WTC11 (cell line): ENCODE data around the gene RIPPLY3. TPM values are rescaled to one million over a fixed set of nuclear protein-coding genes. Genes with fewer than 3 reads are reported as not detected.

ENCODE experiments used
- ATAC-seq: fragments of 200-7000 bp; cut with Tn5 transposase; 2 replicates; pipeline ENCODE4 v1.10.0; 2021; ENCODE audit warnings: mild to moderate bottlenecking, moderate library complexity
- CTCF ChIA-PET: fragments of 300-600 bp; sonication (Branson Sonifier 250); formaldehyde crosslinking; loops from one replicate; lab custom pipeline; 2021; ENCODE audit warnings: antibody characterized with exemption; lab: Charles Lee
- POLR2A ChIA-PET: fragments of 350-600 bp; sonication (Branson Sonifier 250); formaldehyde crosslinking; loops from one replicate; lab custom pipeline; 2021; ENCODE audit warnings: antibody characterized with exemption; lab: Charles Lee
- DNase-seq: peaks from one replicate; pipeline ENCODE4 v3.0.0; 2021; ENCODE audit warnings: low spot score
- H3K27ac Mint-ChIP-seq: 2 replicates; pipeline ENCODE4 v1.8.0; 2021; ENCODE audit warnings: mixed read lengths
- H3K27me3 Mint-ChIP-seq: 2 replicates; pipeline ENCODE4 v1.8.0; 2021; ENCODE audit warnings: low read depth, mild to moderate bottlenecking, moderate library complexity, mixed read lengths
- H3K36me3 Mint-ChIP-seq: 2 replicates; pipeline ENCODE4 v1.8.0; 2021; ENCODE audit warnings: mixed read lengths
- H3K4me1 Mint-ChIP-seq: 2 replicates; pipeline ENCODE4 v1.8.0; 2022; ENCODE audit warnings: mixed read lengths
- H3K4me3 Mint-ChIP-seq: 2 replicates; pipeline ENCODE4 v1.8.0; 2021; ENCODE audit warnings: mild to moderate bottlenecking, moderate library complexity, mixed read lengths
- H3K9me3 Mint-ChIP-seq: 2 replicates; pipeline ENCODE4 v1.8.0; 2021; ENCODE audit warnings: mixed read lengths
- CREB1 ChIP-seq: sonication (generic); formaldehyde crosslinking; IDR thresholded peaks from 2 replicates; pipeline ENCODE4 v1.8.0; 2023; ENCODE audit warnings: mild to moderate bottlenecking, missing genetic modification reagents
- ESRRA ChIP-seq: sonication (generic); formaldehyde crosslinking; IDR thresholded peaks from 2 replicates; pipeline ENCODE4 v1.8.1; 2022; ENCODE audit warnings: mild to moderate bottlenecking, missing genetic modification reagents, borderline replicate concordance
- GABPB1 ChIP-seq: sonication (generic); formaldehyde crosslinking; IDR thresholded peaks from 2 replicates; pipeline ENCODE4 v1.8.1; 2023; ENCODE audit warnings: mild to moderate bottlenecking, missing genetic modification reagents
- NFE2L1 ChIP-seq: sonication (generic); formaldehyde crosslinking; IDR thresholded peaks from 2 replicates; pipeline ENCODE4 v1.8.1; 2023; ENCODE audit warnings: missing genetic modification reagents
- NFYB ChIP-seq: sonication (generic); formaldehyde crosslinking; conservative IDR thresholded peaks from 2 replicates; pipeline ENCODE4 v1.8.0; 2022; ENCODE audit warnings: low read depth, missing genetic modification reagents
- OVOL2 ChIP-seq: fragments of 250-450 bp; sonication (Bioruptor Pico); IDR thresholded peaks from 2 replicates; pipeline ENCODE4 v1.9.0; 2021; ENCODE audit warnings: mild to moderate bottlenecking, borderline replicate concordance
- RELA ChIP-seq: sonication (generic); formaldehyde crosslinking; IDR thresholded peaks from 2 replicates; pipeline ENCODE4 v1.8.1; 2022; ENCODE audit warnings: missing genetic modification reagents, mild to moderate bottlenecking, borderline replicate concordance
- RORB ChIP-seq: fragments of 250-450 bp; sonication (Bioruptor Pico); IDR thresholded peaks from 2 replicates; pipeline ENCODE4 v1.9.0; 2021; ENCODE audit warnings: mild to moderate bottlenecking
- TP53 ChIP-seq: sonication (generic); formaldehyde crosslinking; IDR thresholded peaks from 2 replicates; pipeline ENCODE4 v1.8.1; 2023; ENCODE audit warnings: mild to moderate bottlenecking, missing genetic modification reagents
- ZNF121 ChIP-seq: sonication (generic); formaldehyde crosslinking; IDR thresholded peaks from 2 replicates; pipeline ENCODE4 v1.8.0; 2023; ENCODE audit warnings: missing genetic modification reagents
- ZNF671 ChIP-seq: fragments of 250-450 bp; sonication (Bioruptor Pico); IDR thresholded peaks from 2 replicates; pipeline ENCODE4 v1.8.0; 2021; ENCODE audit warnings: mild to moderate bottlenecking
- total RNA-seq: library from RNA; stranded (reverse); gene quantifications from 3 replicates; pipeline ENCODE4 v1.2.3, GENCODE V29; 2021
- TF ChIP-seq, protein P1 (sequence below): sonication (generic); formaldehyde crosslinking; IDR thresholded peaks from 2 replicates; pipeline ENCODE4 v1.8.1; 2022; ENCODE audit warnings: low read depth, mild to moderate bottlenecking, moderate library complexity, missing genetic modification reagents, borderline replicate concordance
- TF ChIP-seq, protein P2 (sequence below): sonication (generic); formaldehyde crosslinking; IDR thresholded peaks from 2 replicates; pipeline ENCODE4 v1.8.1; 2023; ENCODE audit warnings: mild to moderate bottlenecking, moderate library complexity, missing genetic modification reagents
- TF ChIP-seq, protein P3 (sequence below): sonication (generic); formaldehyde crosslinking; IDR thresholded peaks from 2 replicates; pipeline ENCODE4 v1.8.0; 2023; ENCODE audit warnings: mild to moderate bottlenecking, missing genetic modification reagents
- TF ChIP-seq, protein P4 (sequence below): sonication (generic); formaldehyde crosslinking; IDR thresholded peaks from 2 replicates; pipeline ENCODE4 v1.8.1; 2023; ENCODE audit warnings: mild to moderate bottlenecking, missing genetic modification reagents, moderate library complexity
- TF ChIP-seq, protein P5 (sequence below): sonication (generic); formaldehyde crosslinking; IDR thresholded peaks from 2 replicates; pipeline ENCODE4 v1.8.0; 2023; ENCODE audit warnings: missing genetic modification reagents, mild to moderate bottlenecking, borderline replicate concordance
- TF ChIP-seq, protein P6 (sequence below): sonication (generic); formaldehyde crosslinking; IDR thresholded peaks from 2 replicates; pipeline ENCODE4 v1.8.1; 2022; ENCODE audit warnings: low read depth, missing genetic modification reagents, borderline replicate concordance
- TF ChIP-seq, protein P7 (sequence below): fragments of 250-450 bp; sonication (Bioruptor Pico); conservative IDR thresholded peaks from 2 replicates; pipeline ENCODE4 v1.9.0; 2021; ENCODE audit warnings: mild to moderate bottlenecking

Gene RIPPLY3
- total RNA-seq, 1 experiment from 2014 or later: 3.5 TPM

DNA sequence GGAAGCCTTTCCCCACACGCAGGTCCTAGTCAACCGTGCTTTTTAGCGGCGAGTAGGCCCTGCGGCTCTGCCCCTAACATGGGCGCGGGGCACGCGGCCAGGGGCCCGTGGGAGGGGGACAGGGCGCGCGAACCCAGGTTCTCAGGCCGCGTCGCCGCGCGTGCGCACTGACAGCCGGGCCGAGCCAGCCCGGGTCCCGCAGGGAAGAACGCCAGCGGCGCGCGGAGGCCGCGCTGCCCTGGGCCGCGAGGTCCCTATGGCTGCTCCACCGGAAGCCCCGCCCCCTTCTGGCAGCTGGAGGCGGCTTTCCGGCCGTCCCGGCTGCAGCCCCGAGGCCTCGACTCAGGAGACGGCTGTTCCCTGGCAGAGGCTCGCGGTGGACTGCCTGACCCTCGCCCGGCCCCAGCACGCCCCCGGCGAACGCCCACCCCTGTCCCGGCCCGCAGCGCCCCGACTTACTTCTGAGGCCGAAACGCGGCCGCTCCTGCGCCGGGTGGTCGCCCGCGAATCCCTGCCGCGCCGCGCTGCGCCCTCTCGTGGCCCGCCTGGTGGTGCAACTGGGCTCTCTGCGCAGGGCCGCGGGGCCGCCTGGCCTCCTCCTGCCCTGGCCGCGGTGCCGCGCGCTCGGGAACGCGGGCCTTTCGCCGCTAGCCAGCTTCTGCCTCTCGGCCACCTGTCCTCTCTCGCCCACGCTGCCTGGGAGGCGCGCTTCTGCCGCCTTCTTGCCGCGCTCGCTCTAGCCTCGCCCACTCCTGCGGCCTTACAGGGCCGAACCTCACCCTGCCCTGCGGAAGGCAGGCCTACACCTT is 16.6 kb upstream of the RIPPLY3 start:
- ChIA-PET CTCF (interaction anchor here (0.6 to 4.6 kb wide), 19 partner anchors 10 to 265 kb away, joined by 3 to 48 read pairs (median 5); partner anchors contain the start of genes HLCS and RIPPLY3), POLR2A (interaction anchor here (1.0 kb wide), 3 partner anchors 17 to 49 kb away, joined by 3 to 4 read pairs (median 4); partner anchors contain the start of gene RIPPLY3)
- DNase-seq (peak; percentile 92), ATAC-seq (peak; percentile 87)
- Mint-ChIP-seq H3K9me3 (no peaks in the 10 kb centered on the region), H3K4me3 (peak overlapping the region; percentile 76), H3K27ac (peak overlapping the region; percentile 94), H3K27me3 (peaks cover 18% of the 10 kb centered on the region), H3K4me1 (peaks cover 30% of the 10 kb centered on the region), H3K36me3 (no peaks in the 10 kb centered on the region)
- TF ChIP-seq NFE2L1 (peak; percentile 91), ESRRA (CRISPR knock-in tag) (peak; percentile 66; the same call in 1 of the 2 replicates), OVOL2 (CRISPR knock-in tag) (no peak), CREB1 (CRISPR knock-in tag) (no peak; the same call in 1 of the 2 replicates), ZNF121 (CRISPR knock-in tag) (peak; percentile 88), RORB (CRISPR knock-in tag) (no peak), NFYB (CRISPR knock-in tag) (no peak; the same call in none of the 2 replicates), ZNF671 (no peak), RELA (peak; percentile 89; the same call in 1 of the 2 replicates), TP53 (CRISPR knock-in tag) (peak; percentile 87; the same call in 1 of the 2 replicates), GABPB1 (peak; percentile 30; the same call in 1 of the 2 replicates)
- TF ChIP-seq, protein P1, sequence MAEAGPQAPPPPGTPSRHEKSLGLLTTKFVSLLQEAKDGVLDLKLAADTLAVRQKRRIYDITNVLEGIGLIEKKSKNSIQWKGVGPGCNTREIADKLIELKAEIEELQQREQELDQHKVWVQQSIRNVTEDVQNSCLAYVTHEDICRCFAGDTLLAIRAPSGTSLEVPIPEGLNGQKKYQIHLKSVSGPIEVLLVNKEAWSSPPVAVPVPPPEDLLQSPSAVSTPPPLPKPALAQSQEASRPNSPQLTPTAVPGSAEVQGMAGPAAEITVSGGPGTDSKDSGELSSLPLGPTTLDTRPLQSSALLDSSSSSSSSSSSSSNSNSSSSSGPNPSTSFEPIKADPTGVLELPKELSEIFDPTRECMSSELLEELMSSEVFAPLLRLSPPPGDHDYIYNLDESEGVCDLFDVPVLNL (CRISPR knock-in tag): 0 out of 2 replicates have a peak, but pooled peaks have one; percentile 65
- TF ChIP-seq, protein P2, sequence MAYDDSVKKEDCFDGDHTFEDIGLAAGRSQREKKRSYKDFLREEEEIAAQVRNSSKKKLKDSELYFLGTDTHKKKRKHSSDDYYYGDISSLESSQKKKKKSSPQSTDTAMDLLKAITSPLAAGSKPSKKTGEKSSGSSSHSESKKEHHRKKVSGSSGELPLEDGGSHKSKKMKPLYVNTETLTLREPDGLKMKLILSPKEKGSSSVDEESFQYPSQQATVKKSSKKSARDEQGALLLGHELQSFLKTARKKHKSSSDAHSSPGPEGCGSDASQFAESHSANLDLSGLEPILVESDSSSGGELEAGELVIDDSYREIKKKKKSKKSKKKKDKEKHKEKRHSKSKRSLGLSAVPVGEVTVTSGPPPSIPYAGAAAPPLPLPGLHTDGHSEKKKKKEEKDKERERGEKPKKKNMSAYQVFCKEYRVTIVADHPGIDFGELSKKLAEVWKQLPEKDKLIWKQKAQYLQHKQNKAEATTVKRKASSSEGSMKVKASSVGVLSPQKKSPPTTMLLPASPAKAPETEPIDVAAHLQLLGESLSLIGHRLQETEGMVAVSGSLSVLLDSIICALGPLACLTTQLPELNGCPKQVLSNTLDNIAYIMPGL (CRISPR knock-in tag): peak; percentile 99
- TF ChIP-seq, protein P3, sequence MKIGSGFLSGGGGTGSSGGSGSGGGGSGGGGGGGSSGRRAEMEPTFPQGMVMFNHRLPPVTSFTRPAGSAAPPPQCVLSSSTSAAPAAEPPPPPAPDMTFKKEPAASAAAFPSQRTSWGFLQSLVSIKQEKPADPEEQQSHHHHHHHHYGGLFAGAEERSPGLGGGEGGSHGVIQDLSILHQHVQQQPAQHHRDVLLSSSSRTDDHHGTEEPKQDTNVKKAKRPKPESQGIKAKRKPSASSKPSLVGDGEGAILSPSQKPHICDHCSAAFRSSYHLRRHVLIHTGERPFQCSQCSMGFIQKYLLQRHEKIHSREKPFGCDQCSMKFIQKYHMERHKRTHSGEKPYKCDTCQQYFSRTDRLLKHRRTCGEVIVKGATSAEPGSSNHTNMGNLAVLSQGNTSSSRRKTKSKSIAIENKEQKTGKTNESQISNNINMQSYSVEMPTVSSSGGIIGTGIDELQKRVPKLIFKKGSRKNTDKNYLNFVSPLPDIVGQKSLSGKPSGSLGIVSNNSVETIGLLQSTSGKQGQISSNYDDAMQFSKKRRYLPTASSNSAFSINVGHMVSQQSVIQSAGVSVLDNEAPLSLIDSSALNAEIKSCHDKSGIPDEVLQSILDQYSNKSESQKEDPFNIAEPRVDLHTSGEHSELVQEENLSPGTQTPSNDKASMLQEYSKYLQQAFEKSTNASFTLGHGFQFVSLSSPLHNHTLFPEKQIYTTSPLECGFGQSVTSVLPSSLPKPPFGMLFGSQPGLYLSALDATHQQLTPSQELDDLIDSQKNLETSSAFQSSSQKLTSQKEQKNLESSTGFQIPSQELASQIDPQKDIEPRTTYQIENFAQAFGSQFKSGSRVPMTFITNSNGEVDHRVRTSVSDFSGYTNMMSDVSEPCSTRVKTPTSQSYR (CRISPR knock-in tag): peak; percentile 86
- TF ChIP-seq, protein P4, sequence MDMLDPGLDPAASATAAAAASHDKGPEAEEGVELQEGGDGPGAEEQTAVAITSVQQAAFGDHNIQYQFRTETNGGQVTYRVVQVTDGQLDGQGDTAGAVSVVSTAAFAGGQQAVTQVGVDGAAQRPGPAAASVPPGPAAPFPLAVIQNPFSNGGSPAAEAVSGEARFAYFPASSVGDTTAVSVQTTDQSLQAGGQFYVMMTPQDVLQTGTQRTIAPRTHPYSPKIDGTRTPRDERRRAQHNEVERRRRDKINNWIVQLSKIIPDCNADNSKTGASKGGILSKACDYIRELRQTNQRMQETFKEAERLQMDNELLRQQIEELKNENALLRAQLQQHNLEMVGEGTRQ (CRISPR knock-in tag): no peak
- TF ChIP-seq, protein P5, sequence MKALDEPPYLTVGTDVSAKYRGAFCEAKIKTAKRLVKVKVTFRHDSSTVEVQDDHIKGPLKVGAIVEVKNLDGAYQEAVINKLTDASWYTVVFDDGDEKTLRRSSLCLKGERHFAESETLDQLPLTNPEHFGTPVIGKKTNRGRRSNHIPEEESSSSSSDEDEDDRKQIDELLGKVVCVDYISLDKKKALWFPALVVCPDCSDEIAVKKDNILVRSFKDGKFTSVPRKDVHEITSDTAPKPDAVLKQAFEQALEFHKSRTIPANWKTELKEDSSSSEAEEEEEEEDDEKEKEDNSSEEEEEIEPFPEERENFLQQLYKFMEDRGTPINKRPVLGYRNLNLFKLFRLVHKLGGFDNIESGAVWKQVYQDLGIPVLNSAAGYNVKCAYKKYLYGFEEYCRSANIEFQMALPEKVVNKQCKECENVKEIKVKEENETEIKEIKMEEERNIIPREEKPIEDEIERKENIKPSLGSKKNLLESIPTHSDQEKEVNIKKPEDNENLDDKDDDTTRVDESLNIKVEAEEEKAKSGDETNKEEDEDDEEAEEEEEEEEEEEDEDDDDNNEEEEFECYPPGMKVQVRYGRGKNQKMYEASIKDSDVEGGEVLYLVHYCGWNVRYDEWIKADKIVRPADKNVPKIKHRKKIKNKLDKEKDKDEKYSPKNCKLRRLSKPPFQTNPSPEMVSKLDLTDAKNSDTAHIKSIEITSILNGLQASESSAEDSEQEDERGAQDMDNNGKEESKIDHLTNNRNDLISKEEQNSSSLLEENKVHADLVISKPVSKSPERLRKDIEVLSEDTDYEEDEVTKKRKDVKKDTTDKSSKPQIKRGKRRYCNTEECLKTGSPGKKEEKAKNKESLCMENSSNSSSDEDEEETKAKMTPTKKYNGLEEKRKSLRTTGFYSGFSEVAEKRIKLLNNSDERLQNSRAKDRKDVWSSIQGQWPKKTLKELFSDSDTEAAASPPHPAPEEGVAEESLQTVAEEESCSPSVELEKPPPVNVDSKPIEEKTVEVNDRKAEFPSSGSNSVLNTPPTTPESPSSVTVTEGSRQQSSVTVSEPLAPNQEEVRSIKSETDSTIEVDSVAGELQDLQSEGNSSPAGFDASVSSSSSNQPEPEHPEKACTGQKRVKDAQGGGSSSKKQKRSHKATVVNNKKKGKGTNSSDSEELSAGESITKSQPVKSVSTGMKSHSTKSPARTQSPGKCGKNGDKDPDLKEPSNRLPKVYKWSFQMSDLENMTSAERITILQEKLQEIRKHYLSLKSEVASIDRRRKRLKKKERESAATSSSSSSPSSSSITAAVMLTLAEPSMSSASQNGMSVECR (CRISPR knock-in tag): peak; percentile 55; the same call in 1 of the 2 replicates
- TF ChIP-seq, protein P6, sequence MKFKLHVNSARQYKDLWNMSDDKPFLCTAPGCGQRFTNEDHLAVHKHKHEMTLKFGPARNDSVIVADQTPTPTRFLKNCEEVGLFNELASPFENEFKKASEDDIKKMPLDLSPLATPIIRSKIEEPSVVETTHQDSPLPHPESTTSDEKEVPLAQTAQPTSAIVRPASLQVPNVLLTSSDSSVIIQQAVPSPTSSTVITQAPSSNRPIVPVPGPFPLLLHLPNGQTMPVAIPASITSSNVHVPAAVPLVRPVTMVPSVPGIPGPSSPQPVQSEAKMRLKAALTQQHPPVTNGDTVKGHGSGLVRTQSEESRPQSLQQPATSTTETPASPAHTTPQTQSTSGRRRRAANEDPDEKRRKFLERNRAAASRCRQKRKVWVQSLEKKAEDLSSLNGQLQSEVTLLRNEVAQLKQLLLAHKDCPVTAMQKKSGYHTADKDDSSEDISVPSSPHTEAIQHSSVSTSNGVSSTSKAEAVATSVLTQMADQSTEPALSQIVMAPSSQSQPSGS (CRISPR knock-in tag): peak; percentile 57
- TF ChIP-seq, protein P7, sequence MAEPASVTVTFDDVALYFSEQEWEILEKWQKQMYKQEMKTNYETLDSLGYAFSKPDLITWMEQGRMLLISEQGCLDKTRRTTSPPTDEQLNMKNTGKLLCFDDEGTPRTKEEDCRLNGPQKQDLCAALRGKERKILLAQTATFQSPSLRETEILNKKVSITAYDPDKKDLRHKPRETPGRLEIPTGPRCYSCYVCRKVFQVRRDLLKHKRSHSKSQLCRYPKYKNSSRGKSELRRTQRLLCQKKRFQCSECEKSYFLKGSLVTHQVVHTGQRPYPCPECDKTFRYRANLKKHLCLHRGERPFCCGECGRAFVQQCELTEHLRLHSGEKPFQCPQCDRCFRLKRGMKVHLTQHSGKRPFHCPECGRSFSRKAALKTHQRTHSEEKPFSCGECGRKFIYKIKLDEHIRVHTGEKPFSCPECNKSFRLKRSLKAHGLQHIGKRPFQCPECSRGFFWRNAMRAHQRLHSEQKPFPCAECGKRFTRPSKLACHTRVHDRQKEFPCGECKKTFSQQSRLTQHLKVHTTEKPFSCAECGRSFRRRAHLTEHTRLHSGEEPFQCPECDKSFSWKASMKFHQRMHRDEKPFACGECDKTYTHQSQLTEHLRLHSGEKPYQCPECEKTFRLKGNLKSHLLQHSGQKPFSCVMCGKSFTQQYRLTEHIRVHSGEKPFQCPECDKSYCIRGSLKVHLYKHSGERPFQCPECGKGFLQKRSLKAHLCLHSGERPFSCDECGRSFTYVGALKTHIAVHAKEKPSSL (CRISPR knock-in tag): no peak
